K562 (cell line): ENCODE results near the gene MARK3. TPM values are rescaled to one million over a fixed set of nuclear protein-coding genes. Genes with fewer than 3 reads are reported as not detected.
A peak's percentile ranks its signal among the peaks of the same experiment; 100 is the strongest.

Experiments used
- BRD9 ChIP-seq: fragments of 450-650 bp; IDR thresholded peaks from 2 replicates; pipeline ENCODE4 v1.6.1; 2018; ENCODE audit warnings: low read depth; ENCODE audit not compliant: partially characterized antibody
- DNMT1 ChIP-seq: fragments of 450-650 bp; IDR thresholded peaks from 2 replicates; pipeline ENCODE4 v1.6.1; 2016; ENCODE audit warnings: antibody characterized with exemption, mild to moderate bottlenecking
- ESRRA ChIP-seq: fragments of 450-650 bp; IDR thresholded peaks from 2 replicates; pipeline ENCODE4 v1.6.1; 2014; ENCODE audit warnings: low read depth, mild to moderate bottlenecking, moderate library complexity, borderline replicate concordance
- PHF8 ChIP-seq: fragments of 200-600 bp; sonication (generic); IDR thresholded peaks from 2 replicates; pipeline ENCODE4 v1.6.1; 2012; ENCODE audit warnings: mixed run types, mild to moderate bottlenecking, inconsistent platforms, low read length, moderate library complexity, borderline replicate concordance
- PRDM10 ChIP-seq: fragments of 450-650 bp; IDR thresholded peaks from 2 replicates; pipeline ENCODE4 v1.6.1; 2018; ENCODE audit not compliant: partially characterized antibody
- SMARCE1 ChIP-seq: fragments of 450-650 bp; IDR thresholded peaks from 2 replicates; pipeline ENCODE4 v1.7.1; 2016; ENCODE audit warnings: mild to moderate bottlenecking
- SP1 ChIP-seq: sonication (generic); formaldehyde crosslinking; IDR thresholded peaks from 2 replicates; pipeline ENCODE4 v1.8.1; 2022; ENCODE audit warnings: mild to moderate bottlenecking, missing genetic modification reagents
- TCF7 ChIP-seq: sonication (generic); IDR thresholded peaks from 2 replicates; pipeline ENCODE4 v1.6.1; 2016; ENCODE audit warnings: antibody characterized with exemption, borderline replicate concordance
- ZNF253 ChIP-seq: fragments of 250-450 bp; sonication (Bioruptor Pico); conservative IDR thresholded peaks from 2 replicates; pipeline ENCODE4 v1.6.1; 2021; ENCODE audit warnings: mild to moderate bottlenecking
- ZNF395 ChIP-seq: fragments of 200-800 bp; sonication (Bioruptor generic); IDR thresholded peaks from 2 replicates; pipeline ENCODE4 v1.6.1; 2017; ENCODE audit warnings: missing genetic modification characterization, missing compliant biosample characterization
- polyA plus RNA-seq, 8 experiments: library from polyadenylated mRNA; depleted of rRNA in 4 of 8; stranded (reverse) in 5 of 8; unstranded in 3 of 8; fragments of >200 nt; fragmentation: Nextera tagmentation in 2 of 8; fragmentation: Illumina TruSeq in 1 of 8; extraction: Ambion mirVana in 2 of 8; extraction: Trizol in 1 of 8; gene quantifications; 2 replicates each; pipeline versions ENCODE4 v1.2.1 to v1.2.3, GENCODE V29; 2011 to 2014; ENCODE audit warnings: inconsistent platforms in 1 of 8, missing spikeins in 1 of 8
- total RNA-seq, 7 experiments: library from RNA; depleted of rRNA in 6 of 7; stranded (reverse); fragments of >200 nt in 6 of 7; fragmentation: Illumina TruSeq in 2 of 7; extraction: Trizol in 2 of 7; gene quantifications; 2 replicates each; pipeline versions ENCODE4 v1.2.1 to v1.2.3, GENCODE V29; 2011 to 2021; ENCODE audit warnings: low replicate concordance in 1 of 7

MARK3 gene
- total and polyA plus RNA-seq, 9 of the 15 experiments (the other 6 are each of a cell fraction or from before 2014, with no cell fraction given) = 10.1 to 68.7 (median 56.3) TPM

GRCh38 chr14:103393676-103394626 lies 8.7 kb downstream of the MARK3 start (continued):
- TF ChIP-seq PRDM10 = no peak
- TF ChIP-seq BRD9 = peak; percentile 48
- TF ChIP-seq ZNF395 (CRISPR knock-in tag) = no peak
- TF ChIP-seq ZNF253 (CRISPR knock-in tag) = no peak
- TF ChIP-seq TCF7 = no peak
- peak; percentile 66 for TF ChIP-seq SMARCE1
- 0 out of 2 replicates have a peak, but pooled peaks have one; percentile 8 for TF ChIP-seq SP1
- TF ChIP-seq PHF8 = no peak
- TF ChIP-seq ESRRA = peak; percentile 27; the same call in 1 of the 2 replicates
- no peak for TF ChIP-seq DNMT1
